Activated CD4-positive, CD25-positive, alpha-beta regulatory T cell (primary cell): ENCODE data around the gene DSE.

ENCODE experiments used
- DNase-seq, 4 experiments: peaks; one replicate each; lab custom pipeline; 2025; lab: John Stamatoyannopoulos, UW

Gene DSE

GRCh38 chr6:116413357-116413756, 42.6 kb downstream of the DSE start:
- DNase-seq, result no peak

DNA sequence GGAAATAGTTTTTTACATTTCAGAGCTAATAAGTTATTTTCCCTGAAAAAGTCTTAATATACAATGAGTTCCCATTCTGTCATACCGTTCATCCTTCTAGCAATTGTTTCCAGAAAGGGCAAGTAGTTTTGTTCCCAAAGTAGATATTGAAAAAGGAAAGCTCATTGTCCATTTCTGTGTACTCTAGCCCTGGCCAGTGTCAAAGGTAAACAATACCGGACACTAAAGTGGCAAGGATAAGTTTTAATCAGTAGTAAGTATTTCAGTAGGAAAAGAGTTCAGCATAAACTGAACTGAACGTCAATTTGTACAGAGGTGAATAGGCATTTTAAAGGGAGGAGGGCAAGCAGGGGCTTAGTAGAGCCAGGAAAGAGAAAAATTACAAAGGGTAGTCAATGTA, 46.9 kb downstream of the DSE start:
- no peak for DNase-seq

GRCh38 chr6:116419069-116419786, 48.5 kb downstream of the DSE start:
- DNase-seq, result no peak

DNA sequence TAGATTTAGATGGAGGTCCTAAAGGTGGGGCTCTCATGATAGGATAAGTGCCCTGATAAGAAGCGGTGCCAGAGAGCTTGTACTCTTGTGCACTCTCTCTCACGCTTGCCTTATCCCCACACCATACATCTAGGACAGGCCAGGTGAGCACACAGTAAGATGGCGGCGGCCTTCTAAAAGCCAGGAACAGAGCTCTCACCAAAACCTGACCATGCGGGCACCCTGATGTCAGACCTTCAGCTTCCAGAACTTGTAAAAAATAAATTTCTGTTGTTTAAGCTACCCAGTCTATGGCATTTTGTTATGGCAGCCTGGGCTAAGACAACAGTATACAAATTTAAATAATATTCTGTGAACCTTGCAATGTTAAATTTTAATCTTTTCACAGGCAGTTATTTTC, 49.6 kb downstream of the DSE start:
- no peak for DNase-seq

DNA sequence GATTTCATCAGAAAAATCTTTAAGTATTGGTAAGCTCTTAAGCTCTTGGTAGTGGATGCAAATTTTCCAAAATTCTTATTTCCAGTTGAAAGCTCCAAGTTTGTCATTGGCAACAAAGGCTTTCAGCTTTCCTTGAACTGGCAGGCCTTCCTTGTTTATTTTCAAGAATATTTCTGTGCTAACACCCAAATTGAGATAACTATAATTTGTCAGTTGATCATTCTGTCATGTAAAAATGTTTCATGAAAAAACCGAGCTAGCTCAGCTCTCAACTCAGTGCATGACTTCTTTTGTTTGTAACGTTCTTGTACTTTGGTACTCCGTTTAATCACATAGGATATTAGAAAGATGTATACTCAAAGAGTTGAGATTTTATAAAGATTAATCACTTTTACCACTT, 51.5 kb downstream of the DSE start:
- no peak for DNase-seq

GRCh38 chr6:116424001-116424400, 53.3 kb downstream of the DSE start:
- DNase-seq, result no peak

GRCh38 chr6:116426551-116426950, 55.8 kb downstream of the DSE start:
- no peak for DNase-seq

DNA sequence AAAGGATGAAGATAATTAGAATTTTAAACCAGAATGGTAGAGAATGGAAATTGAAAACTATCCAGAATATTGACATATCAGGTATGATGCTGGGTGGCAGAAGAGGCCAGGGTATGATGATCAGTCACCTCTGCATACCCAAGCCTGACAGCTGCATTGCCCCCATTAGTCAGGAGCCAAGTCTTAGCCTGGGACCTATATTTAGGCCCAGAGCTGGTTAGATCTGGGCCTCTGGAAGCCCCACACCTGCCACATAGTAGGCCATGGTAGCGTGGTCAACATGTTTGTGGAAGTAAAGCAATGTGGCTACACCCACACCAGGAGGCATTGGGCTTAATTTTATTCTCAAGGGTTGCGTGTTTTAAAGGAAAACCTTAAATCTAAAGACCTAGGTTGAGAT, 58.4 kb downstream of the DSE start:
- no peak for DNase-seq

DNA sequence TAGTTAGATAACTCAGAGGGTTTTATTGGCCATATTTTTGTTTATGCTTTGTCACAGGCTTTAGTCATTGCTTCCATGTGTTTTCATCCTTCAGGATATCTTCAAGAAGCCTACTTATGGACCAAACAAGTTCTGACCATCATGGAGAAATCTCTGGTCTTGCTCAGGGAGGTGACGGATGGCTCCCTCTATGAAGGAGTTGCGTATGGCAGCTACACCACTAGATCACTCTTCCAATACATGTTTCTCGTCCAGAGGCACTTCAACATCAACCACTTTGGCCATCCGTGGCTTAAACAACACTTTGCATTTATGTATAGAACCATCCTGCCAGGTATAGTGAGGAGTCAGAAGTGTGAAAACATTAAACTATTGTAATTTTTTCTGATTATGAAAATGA, 60.1 kb downstream of the DSE start:
- DNase-seq, result no peak

DNA sequence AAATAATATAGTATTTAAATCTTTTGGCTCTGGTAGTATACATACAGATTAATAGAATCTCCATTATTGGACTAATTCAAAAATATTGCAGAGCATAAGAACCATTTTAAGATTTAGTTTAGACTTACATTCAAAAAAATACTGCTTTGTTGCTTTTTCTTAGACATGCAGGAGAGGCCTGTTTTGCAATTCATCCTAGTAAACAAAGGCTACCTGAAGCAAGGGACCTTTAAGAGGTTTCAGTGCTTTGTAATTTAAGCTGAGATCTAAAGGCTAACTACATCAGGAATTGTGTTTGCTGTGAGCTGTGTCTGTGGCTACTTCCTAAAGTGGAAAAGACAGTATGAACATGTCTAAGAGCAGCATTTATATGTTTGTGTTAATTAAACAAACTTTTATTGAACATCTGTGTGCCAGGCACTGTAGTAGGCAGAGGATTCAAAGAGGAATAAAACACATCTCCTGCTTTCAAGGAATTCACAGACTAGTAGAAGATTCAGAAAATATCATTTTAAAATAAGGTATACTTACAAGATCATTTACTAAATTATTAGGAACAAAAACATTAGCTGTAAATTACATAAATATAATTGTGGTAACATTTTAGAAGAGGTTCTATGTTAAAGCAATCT, 61.3 kb downstream of the DSE start:
- no peak for DNase-seq

- no peak for DNase-seq
Measured at GRCh38 chr6:116433206-116433712, 62.5 kb downstream of the DSE start.

DNA sequence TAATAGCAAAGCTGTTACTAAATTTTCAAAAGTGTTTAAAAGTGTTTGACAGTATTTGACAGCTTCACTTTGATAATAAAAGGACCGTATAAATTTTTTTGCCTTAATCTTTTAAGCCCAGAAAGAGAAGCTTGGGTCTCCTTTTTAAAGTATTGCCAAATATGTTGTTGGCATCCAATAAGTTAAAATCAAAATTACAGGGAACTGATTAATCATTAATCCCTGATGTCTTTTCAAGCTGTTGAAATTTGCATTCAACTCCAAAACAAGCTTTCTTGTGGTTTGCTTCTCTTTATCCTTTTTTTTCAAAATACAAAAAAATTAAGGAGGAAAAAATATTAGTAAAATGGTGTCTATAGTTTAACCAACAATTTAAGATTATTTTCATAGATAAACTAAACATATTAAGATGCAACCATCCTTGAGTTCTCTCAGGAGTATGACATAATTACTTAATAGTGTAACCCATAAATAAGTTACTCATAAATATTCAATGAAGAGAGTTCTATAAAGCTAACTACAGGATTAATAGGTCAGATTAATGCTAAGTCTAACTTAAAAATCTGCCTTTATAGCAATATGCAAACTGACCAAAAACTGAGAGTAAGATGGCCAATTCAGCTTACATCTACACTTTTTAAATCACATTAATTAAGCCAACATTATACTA, 63.4 kb downstream of the DSE start:
- no peak for DNase-seq

DNA sequence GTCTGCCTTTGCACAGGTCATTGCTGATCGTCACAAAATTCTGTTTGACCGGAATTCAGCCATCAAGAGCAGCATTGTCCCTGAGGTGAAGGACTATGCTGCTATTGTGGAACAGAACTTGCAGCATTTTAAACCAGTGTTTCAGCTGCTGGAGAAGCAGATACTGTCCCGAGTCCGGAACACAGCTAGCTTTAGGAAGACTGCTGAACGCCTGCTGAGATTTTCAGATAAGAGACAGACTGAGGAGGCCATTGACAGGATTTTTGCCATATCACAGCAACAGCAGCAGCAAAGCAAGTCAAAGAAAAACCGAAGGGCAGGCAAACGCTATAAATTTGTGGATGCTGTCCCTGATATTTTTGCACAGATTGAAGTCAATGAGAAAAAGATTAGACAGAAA, 65.8 kb downstream of the DSE start:
- no peak for DNase-seq

DNA sequence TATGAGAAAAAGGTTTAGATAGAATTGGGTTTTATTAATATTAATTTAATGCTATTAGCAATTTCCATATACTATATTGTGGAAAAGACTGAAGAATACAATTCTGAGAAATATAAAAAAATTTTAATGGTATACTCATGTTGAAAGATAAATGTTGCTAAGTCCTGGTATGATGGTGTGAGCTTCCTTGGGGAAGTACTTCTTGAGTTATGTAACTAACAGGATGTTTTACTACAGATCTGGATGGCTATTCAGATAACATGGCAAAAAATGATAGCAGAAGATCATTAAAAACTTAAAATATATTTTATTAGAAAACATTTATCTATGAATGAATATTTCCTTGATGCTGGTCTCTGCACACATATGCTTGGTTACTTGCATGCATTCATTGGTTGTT, 66.9 kb downstream of the DSE start:
- no peak for DNase-seq

DNA sequence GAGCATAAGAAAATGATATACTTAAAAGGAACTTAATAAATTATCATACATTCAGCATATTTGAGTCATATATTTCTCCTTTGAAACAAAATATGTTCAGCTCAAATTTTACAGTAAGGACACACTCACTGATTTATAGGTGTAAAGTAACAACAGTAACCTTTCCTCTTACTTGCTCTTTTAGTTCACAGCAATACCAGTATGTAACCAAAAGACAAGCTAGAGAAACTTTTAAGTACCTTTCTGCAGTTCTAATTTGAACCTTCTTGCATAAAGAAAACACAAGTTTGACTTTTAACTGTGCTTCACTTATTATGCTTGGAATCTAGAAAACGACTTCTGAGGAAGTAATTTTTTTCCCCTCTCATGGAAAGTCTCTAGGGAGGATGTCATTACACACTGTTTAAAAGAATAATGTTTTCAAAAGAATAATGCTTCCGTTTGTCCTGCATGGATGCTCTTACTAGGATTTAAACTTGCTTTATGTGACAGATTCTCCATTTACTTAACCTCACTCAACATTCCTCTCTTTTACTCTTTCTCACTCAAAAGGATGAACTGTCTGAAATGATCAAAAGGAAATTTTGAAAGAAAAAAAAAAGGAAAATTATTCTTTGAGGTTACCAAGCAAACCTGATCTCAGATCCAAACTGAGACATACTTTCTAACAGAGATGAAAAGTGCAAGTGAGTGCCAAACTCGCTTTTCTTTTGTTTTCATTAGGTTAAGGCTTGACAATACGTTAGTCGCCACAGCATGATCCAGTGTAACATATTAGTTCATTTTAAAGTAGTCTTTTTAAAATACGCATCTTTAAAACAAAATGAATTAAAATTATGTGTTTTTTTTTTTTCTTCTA, 68.1 kb downstream of the DSE start:
- DNase-seq, result no peak

DNA sequence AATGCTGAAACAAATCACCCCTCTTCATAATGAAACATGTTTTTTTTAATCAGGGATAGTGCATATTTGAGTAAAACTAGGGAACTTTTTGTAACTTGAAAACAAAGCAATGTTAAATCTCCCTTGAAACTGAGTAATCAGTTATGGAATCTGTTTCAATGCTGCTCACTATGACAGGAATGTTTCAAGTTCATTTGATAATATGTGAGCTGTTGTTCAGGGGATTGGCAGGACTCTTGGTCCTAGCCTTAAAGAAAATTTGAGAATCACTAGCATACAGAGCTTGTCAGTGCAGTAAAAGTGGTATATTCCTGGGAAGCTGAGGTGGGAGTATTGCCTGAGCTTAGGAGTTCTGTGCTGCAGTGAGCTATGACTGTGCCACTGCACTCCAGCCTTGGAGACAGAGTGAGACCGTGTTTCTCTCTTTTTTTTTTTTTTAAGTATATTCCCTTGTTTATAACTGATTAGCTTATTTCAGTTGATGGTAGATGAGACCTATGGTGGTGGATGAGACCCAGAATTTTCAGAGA, 68.8 kb downstream of the DSE start:
- no peak for DNase-seq

DNA sequence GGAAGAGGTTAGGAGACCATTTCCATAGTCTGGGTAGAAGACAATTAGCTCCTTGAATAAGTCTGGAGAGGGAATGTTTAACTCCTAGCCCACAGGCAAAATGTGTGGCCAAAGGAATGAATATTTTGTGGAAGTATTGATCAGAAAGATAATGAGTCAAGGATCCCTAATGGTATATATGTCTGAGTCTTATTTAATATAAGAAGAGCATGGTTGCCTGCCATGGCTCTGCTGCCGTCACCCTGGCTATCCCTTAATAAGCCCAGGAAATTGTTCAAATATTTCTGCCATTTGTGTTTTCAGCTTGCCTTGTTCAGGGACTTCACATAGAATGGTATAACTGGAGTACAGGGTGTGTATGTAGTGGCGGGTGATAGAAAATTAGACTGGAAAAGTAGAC, 72.4 kb downstream of the DSE start:
- DNase-seq, result no peak

GRCh38 chr6:116444092-116444491, 73.3 kb downstream of the DSE start:
- no peak for DNase-seq

DNA sequence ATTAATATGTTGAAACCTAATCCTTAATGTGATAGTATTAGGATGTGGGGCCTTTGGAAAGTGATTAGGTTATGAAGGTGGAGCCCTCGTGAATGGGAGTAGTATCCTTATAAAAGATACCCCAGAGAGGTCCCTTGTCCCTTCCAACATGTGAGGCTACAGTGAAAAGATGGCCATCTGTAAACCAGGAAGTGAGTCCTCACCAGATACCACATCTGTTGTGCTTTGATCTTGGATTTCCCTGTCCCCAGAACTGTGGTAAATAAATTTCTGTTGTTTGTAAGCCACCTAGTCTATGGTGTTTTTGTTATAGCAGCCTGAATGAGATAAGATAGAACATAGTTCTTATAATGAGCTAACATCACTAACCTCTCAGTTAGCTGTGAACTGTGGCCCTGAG, 73.8 kb downstream of the DSE start:
- no peak for DNase-seq

DNA sequence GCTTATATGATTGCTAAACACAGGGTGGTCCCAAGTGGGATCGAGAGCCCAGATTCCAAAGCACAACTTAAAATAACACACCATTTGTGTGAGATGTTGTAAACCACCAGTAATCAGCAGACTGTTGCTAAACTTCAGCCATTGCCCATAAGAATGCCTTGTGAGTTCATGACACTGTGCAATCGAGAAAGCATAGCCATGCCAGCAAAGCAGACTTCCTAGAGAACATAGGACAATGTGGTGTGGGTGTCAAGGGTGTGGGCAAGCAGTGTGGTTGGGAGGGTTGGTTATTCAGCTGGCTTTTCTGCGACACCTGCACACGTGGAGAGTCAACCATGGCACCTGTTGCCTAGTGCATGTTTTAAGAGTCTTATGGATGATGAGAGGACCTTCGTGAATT, 74.4 kb downstream of the DSE start:
- no peak for DNase-seq

- no peak for DNase-seq
Measured at GRCh38 chr6:116446399-116446798, 75.7 kb downstream of the DSE start.

DNA sequence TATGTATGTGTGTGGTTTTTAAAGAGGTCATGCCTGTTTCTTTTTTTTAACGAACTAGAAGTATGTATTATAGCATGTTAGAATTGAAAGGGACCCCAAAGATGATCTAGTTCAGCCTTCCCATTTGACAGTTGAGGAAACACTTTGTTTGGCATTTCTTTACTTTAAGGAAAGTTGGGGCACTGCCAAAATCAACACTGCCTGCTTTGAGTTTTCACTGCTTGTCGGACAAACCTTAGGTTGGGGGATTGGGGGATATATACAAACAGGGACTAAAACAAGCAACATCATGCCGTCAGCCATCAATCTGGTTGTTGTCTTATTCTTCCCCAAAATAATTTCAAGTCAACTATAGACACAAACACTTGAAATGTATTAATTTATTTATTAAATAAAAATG, 76.3 kb downstream of the DSE start:
- DNase-seq, result no peak
